Naive B cell (primary cell): Measurements from ENCODE around the gene KRTAP10-10. TPM values are rescaled to one million over a fixed set of nuclear protein-coding genes. Genes with fewer than 3 reads are reported as not detected.

Experiments used
- polyA plus RNA-seq, 6 donors: library from polyadenylated mRNA; unstranded; fragments of 300-500 nt; fragmentation: Illumina TruSeq; gene quantifications; one replicate each; pipeline ENCODE4 v1.2.3, GENCODE V29; 2021; ENCODE audit warnings: low read depth in 6 of 6

Gene KRTAP10-10
- polyA plus RNA-seq, 6 donors from 2014 or later = not detected

Other genes with a start within 250 kb of the KRTAP10-10 start
- 1 to 10 TPM in 1 of 6 donors, under 1 TPM in 5; 0.12 to 2.0 (median 0.64) TPM for gene LRRC3, start 181.8 kb upstream of the KRTAP10-10 start, polyA plus RNA-seq
- not detected for gene KRTAP10-1, start 97.2 kb upstream of the KRTAP10-10 start, polyA plus RNA-seq
- gene KRTAP10-2, start 85.9 kb upstream of the KRTAP10-10 start, polyA plus RNA-seq = not detected
- not detected for gene KRTAP10-3, start 78.6 kb upstream of the KRTAP10-10 start, polyA plus RNA-seq
- not detected for gene KRTAP10-4, start 63.6 kb upstream of the KRTAP10-10 start, polyA plus RNA-seq
- not detected for gene KRTAP10-5, start 56.8 kb upstream of the KRTAP10-10 start, polyA plus RNA-seq
- gene KRTAP10-6, start 44.9 kb upstream of the KRTAP10-10 start, polyA plus RNA-seq = not detected
- gene KRTAP10-7, start 36.8 kb upstream of the KRTAP10-10 start, polyA plus RNA-seq = not detected
- not detected for gene KRTAP10-8, start 25.3 kb upstream of the KRTAP10-10 start, polyA plus RNA-seq
- not detected for gene KRTAP10-9, start 10.3 kb upstream of the KRTAP10-10 start, polyA plus RNA-seq
- not detected for gene KRTAP10-11, start 9.1 kb downstream of the KRTAP10-10 start, polyA plus RNA-seq
- not detected for gene KRTAP12-4, start 17.3 kb downstream of the KRTAP10-10 start, polyA plus RNA-seq
- not detected for gene KRTAP12-3, start 20.6 kb downstream of the KRTAP10-10 start, polyA plus RNA-seq
- gene KRTAP12-2, start 29.6 kb downstream of the KRTAP10-10 start, polyA plus RNA-seq = not detected
- not detected for gene KRTAP12-1, start 44.8 kb downstream of the KRTAP10-10 start, polyA plus RNA-seq
- not detected for gene KRTAP10-12, start 59.8 kb downstream of the KRTAP10-10 start, polyA plus RNA-seq
- not detected for gene TSPEAR, start 74.2 kb downstream of the KRTAP10-10 start, polyA plus RNA-seq
- 10 to 100 TPM; 53.8 to 72.5 (median 59.5) TPM for gene UBE2G2, start 164.5 kb downstream of the KRTAP10-10 start, polyA plus RNA-seq
- gene SUMO3, start 180.7 kb downstream of the KRTAP10-10 start, polyA plus RNA-seq = 100 to 1,000 TPM in 1 of 6 donors, 10 to 100 TPM in 5; 71.2 to 100 (median 79.5) TPM
- gene PTTG1IP, start 236.3 kb downstream of the KRTAP10-10 start, polyA plus RNA-seq = 10 to 100 TPM; 28.1 to 43.5 (median 36.1) TPM